IMR-90 (cell line): ENCODE measurements around the gene PLRG1.
"Not testable (repeated sequence)": the region's sequence is repeated elsewhere in the genome, so short reads cannot be mapped to it uniquely, and the experiment has no call there.

Experiments used
- CEBPB ChIP-seq: IDR thresholded peaks from 2 replicates; pipeline ENCODE4 v1.6.1; 2012; ENCODE audit warnings: low read depth, low read length, improper control_type of control experiment
- CTCF ChIP-seq: conservative IDR thresholded peaks from 2 replicates; pipeline ENCODE4 v1.5.1; 2012; ENCODE audit warnings: mild to moderate bottlenecking, low read depth, low read length, improper control_type of control experiment
- ELK1 ChIP-seq: fragments of 150-350 bp; IDR thresholded peaks from 2 replicates; pipeline ENCODE4 v1.6.1; 2016; ENCODE audit warnings: low read depth, mild to moderate bottlenecking, low read length, moderate library complexity, borderline replicate concordance
- POLR2A ChIP-seq: IDR thresholded peaks from 2 replicates; pipeline ENCODE4 v1.6.1; 2012; ENCODE audit warnings: mild to moderate bottlenecking, low read depth, low read length
- RAD21 ChIP-seq: IDR thresholded peaks from 2 replicates; pipeline ENCODE4 v1.6.1; 2012; ENCODE audit warnings: low read length, improper control_type of control experiment
- RCOR1 ChIP-seq: IDR thresholded peaks from 2 replicates; pipeline ENCODE4 v1.6.1; 2012; ENCODE audit warnings: mild to moderate bottlenecking, low read length, improper control_type of control experiment; ENCODE audit not compliant: insufficient replicate concordance

GRCh38 chr4:154594343-154594742 is 44.1 kb upstream of the PLRG1 start:
- not testable (repeated sequence) for TF ChIP-seq POLR2A, CTCF, ELK1, RAD21, CEBPB, RCOR1
